Ishikawa (cell line): ENCODE measurements around the gene RNF217.

ENCODE experiments used
- CEBPB ChIP-seq: IDR thresholded peaks from 2 replicates; pipeline ENCODE4 v1.6.1; 2012
- EGR1 ChIP-seq: IDR thresholded peaks from 2 replicates; pipeline ENCODE4 v1.6.1; 2012
- EP300 ChIP-seq: IDR thresholded peaks from 2 replicates; pipeline ENCODE4 v1.6.1; 2012; ENCODE audit warnings: borderline replicate concordance
- FOXM1 ChIP-seq: IDR thresholded peaks from 2 replicates; pipeline ENCODE4 v1.6.1; 2012; ENCODE audit warnings: low read depth, borderline replicate concordance
- NFIC ChIP-seq: IDR thresholded peaks from 2 replicates; pipeline ENCODE4 v1.6.1; 2012
- RAD21 ChIP-seq: IDR thresholded peaks from 2 replicates; pipeline ENCODE4 v1.6.1; 2012; ENCODE audit warnings: low read depth
- REST ChIP-seq: IDR thresholded peaks from 2 replicates; pipeline ENCODE4 v1.6.1; 2012; ENCODE audit warnings: low read depth, mild to moderate bottlenecking
- TAF1 ChIP-seq: IDR thresholded peaks from 2 replicates; pipeline ENCODE4 v1.6.1; 2012; ENCODE audit warnings: low read depth, mild to moderate bottlenecking
- TCF12 ChIP-seq: IDR thresholded peaks from 2 replicates; pipeline ENCODE4 v1.6.1; 2012; ENCODE audit warnings: low read depth
- TEAD4 ChIP-seq: IDR thresholded peaks from 2 replicates; pipeline ENCODE4 v1.6.1; 2012
- YY1 ChIP-seq: IDR thresholded peaks from 2 replicates; pipeline ENCODE4 v1.6.1; 2012; ENCODE audit warnings: low read depth
- ZBTB7A ChIP-seq: IDR thresholded peaks from 2 replicates; pipeline ENCODE4 v1.6.1; 2012; ENCODE audit warnings: low read depth
- TF ChIP-seq, protein P1 (sequence below): IDR thresholded peaks from 2 replicates; pipeline ENCODE4 v1.6.1; 2012

- TF ChIP-seq CEBPB (no peak), TEAD4 (no peak), REST (no peak), TCF12 (no peak), ZBTB7A (no peak), TAF1 (no peak), YY1 (no peak), RAD21 (no peak), NFIC (no peak), FOXM1 (no peak), EGR1 (no peak), EP300 (no peak)
- TF ChIP-seq, protein P1, sequence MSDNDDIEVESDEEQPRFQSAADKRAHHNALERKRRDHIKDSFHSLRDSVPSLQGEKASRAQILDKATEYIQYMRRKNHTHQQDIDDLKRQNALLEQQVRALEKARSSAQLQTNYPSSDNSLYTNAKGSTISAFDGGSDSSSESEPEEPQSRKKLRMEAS = no peak
These were observed 1.9 kb downstream of the RNF217 start for GRCh38 chr6:124963831-124964763.
